IPS-11a (cell line): Measurements from ENCODE around the gene CDK6.

ENCODE experiments used
- H3K4me3 ChIP-seq: one replicate; pipeline ENCODE4 v1.5.1; 2013; ENCODE audit warnings: low read depth, low read length, control low read depth

The CDK6 gene

DNA sequence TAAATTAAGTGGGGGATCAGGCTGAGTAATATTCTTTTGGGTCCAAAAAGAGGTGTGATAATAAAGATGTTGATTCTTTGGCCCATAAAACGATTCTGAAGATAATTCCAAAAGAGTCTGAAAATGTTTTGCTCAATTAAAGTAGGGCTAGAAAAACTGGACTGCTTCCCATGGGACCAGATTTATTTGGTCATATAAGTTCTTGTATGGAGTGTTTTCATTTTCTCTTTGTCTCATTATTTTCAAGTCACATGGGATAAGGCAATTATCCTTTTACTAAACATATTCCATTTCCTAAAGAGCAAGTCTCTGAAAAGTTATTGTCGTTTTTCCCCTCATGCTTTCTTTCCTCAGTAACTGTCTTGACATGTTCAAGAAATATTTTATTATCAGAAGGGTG, 41.5 kb downstream of the CDK6 start:
- H3K4me3 ChIP-seq: no peak overlapping the region

DNA sequence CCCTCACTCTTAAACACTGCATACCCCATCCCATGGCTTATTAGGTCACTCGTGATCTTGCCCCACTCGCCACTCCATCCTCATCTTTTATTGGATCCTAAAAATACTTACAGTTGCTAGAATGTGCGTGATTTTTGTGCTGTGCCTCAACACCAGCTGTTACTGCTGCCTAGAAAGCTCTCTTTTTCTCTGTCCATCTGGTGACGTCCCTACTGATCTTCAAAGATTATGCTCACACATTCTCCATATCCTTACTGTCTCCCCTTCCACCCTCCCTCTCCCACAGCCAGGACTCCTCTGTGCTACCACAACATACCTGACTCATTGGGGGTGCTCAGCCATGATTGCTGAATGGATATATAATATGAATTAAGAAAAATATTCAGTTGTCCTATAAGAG, 42.0 kb downstream of the CDK6 start:
- H3K4me3 ChIP-seq: no peak overlapping the region

DNA sequence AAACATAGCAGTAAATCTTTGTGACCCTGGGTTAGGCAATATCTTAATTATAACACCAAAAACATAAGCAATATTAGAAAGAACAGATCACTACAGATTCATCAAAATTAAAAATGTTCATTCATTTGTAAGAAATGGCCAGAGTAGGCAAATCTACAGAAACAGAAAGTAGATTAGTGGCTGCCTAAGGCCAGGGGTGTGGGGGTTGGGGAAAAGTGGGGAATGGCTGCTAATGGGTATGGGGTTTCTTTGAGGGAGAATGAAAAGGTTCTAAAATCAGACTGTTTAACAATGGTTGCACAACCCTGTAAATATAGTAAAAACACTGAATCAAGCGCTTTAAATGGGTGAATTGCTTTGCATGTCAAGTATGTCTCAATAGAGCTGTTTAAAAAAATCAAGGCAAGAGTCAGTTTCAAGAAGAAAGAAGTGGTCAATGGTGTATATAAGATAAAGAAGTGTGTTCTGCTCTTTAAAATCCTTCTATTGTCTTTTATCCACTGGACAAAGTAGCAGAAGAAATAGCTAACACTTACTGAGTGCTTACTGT, 42.6 kb downstream of the CDK6 start:
- no peak overlapping the region for H3K4me3 ChIP-seq

DNA sequence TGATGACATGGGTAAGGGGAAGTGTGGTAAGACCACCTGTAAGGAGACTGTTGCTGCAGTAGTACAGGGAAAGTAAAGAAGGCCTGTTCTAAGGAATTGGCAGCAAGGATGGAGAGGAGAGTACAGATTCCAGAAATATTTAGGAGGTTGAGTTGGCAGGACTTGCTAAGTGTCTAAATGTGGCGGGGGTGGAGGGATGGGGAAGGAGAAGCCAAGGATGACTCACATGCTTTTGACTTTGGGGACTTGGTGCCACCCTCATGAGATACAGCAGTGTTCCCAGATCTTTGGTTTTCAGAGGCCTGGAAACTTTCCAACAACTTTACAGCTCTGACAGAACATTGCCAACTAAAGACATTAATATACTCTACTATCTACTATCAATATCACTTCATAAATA, 45.4 kb downstream of the CDK6 start:
- H3K4me3 ChIP-seq: no peak overlapping the region

DNA sequence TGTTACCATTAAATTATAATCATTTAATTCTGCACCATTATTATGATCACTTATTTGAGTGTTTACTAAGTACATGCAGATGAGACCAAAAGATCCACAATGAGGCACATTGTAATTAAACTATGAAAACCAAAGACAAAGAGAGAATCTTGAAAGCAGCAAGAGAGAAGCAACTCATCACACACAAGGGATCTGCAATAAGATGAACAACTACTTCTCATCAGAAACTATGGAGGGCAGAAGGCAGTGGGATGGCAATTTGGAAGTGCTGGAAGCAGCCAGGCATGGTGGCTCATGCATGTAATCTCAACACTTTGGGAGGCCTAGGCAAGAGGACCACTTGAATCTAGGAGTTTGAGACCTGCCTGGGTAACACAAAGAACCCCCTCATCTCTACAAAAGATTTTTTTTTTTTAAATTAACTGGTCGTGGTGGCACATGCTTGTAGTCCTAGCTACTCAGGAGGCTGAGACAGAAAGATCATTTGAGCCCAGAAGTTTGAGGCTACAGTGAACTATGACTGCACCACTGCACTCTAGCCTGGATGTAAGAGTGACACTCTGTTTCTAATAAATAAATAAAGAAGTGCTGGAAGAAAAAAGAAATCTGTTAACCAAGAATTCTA, 47.7 kb downstream of the CDK6 start:
- no peak overlapping the region for H3K4me3 ChIP-seq

DNA sequence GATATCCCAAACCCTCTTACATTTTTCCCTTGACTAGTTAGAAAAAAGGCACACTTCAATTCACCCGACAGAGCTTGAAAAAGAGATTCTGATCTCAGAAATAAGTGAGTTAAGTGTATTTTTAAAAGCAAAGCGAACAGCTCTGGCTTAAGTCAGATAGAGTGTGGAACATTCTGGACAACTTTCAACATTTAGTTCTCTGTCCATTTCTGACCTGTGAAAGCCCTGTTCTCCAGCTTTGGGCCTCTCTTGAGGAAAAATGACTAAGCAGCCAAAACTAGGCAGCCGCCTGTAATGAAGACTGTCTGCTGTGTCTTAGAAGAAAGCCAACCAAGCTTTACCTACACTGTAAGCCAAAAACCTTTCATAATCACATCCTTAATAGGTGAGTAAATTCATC, 50.5 kb downstream of the CDK6 start:
- no peak overlapping the region for H3K4me3 ChIP-seq

DNA sequence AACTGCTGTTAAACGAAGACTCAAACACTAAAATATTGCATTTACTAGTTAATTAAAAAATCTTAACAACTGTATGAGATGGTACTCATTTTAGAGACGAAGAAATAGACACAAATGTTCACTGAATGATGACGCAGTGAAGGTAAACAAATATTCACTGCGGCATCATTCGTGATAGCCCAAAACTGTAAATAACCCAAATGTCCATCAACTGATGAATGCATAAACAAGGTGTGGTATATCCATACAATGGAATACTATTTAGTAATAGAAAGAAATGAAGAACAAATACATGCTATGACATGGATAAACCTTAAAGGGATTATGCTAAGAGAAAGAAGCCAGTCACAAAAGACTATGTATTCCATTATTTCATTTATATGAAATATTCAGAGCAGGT, 51.4 kb downstream of the CDK6 start:
- no peak overlapping the region for H3K4me3 ChIP-seq

DNA sequence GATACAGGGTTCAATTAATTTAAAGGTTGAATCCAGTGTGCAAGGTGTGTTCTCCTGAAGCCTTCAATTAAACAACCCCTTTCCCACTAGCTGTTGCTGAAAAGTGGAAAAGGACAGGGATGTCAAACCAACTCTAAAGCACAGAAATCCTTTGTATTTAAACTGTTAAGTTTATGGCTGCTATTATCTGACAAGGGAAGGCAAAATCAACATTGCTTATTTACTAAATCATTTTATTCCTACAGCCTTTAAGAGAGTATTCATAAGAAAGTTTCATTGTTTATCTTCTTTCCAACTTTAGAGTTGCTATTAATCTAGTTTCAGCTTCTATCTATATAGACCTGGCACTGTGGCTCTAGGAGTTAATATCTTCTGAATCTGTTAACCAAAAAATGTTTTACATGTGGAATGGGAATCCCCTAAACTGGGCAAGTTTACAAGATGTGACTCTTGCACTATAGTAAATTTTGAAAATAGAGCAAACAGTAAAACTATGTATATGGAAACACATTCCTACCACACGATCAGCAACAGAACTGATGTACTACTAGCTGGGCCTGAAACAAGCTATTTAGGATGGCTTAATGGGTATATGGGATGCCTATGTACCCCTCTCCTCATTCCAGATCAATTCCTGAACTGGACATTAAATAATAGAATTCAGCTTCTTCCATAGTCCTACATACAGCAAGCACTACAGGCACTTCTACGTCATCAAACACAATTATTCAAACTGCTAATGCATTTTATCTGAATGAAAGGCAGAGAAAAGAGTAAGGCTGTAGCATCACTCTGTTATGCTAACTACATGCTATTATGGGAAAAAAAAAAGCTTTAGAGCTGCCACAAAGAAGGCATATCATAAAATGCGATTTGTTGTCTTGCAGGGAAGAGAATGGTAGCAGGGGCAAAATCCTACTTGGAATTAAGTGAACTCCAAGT, 52.8 kb downstream of the CDK6 start:
- H3K4me3 ChIP-seq: no peak overlapping the region

DNA sequence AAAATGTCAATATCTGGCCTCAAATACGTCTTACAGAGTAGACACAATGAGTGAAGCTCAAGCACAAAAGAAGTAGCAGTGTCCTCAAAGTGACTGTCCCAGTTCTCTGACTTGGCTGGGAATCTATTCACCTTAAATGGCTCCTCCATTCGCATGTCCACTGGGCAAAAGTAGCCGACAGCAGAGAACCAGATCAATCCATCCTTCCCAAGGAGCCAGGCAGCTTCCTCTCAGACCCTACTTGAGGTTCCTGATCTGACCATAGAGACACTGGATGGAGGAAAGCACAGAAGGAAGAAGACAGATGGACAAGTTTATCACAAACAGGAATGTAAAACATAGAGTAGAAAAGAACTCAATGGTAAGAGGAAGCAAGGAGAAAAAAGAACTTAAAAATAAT, 53.5 kb downstream of the CDK6 start:
- H3K4me3 ChIP-seq: no peak overlapping the region

DNA sequence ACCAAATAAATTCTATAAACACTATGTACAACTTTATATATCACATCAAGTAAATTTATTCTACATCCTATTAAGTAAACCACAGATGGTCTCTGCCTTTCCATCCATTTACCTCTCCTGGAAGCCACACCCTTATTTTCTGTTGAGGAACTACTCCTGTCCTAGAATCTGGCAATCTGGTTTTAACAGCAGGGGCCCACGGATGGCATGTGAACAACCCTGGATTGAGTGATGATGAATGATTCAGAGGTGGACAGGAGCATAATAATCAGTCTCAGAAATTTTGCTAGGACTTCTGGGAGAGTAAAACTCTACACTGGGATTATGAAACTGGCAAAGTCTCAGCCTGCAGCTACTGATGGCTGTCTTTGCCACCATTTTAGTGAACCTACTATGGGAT, 54.1 kb downstream of the CDK6 start:
- H3K4me3 ChIP-seq: no peak overlapping the region

DNA sequence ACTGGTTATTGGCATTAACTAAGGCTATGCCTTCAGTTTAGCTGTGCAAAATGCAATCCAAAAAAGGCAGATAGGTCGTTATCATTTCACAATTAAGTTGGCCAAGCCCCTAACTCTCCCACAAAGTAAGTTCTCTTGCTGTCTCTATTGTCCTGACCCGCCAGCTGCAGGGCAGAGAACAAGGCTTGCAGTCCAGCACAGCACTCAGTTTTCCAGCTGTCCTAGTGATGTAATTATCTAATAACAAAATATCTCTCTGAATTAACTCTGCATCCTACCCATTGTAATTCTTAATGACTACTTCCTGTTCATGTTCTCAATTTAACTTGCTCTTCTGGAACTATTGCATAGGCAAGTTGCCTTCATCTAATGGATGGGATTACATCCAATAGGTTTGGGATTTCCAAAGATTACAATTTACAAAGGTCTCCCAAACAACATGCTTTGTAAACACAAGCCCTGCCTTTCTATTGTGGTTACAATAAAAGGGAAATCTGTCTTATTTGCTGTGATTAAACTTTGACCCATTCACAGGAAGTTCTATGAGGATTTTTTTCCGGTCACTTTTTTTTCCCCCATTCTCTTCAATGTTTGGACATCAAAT, 55.2 kb downstream of the CDK6 start:
- H3K4me3 ChIP-seq: no peak overlapping the region

DNA sequence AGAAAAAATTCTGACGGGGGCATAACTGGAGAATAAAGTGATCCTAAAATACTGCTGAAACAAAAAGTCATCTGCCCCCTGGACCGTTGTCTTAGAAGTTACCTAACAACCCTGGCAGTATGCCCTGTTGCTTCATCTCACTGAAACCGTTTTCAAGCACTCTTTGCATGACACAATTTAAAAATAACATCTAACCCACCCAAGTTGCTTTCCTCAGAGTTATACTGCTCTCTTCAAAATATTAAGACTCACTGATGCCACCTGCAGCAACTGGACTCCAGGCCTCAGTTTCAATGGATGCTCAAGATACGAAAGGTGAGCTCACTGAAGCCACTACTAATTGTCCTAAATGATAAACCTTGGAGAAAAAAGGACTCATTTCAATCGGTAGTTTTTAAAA, 57.4 kb downstream of the CDK6 start:
- no peak overlapping the region for H3K4me3 ChIP-seq

DNA sequence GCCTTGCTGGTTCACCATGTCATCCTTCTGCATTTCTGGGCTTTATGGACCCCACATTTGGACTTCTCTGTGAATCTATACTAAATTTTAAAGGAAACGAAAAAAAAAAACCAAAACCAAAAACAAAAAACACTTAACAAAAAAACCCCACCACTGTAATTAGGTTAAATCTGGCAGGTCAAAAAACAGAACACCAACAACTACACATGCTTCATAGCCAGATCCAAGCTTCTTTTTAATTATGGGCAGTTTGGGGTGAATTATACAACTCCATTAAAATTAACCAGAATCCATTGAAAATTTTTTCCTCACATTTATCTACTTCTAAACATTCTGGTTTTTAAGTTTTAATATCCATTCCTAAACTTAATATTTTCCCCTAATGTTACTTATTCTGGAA, 58.4 kb downstream of the CDK6 start:
- H3K4me3 ChIP-seq: no peak overlapping the region

DNA sequence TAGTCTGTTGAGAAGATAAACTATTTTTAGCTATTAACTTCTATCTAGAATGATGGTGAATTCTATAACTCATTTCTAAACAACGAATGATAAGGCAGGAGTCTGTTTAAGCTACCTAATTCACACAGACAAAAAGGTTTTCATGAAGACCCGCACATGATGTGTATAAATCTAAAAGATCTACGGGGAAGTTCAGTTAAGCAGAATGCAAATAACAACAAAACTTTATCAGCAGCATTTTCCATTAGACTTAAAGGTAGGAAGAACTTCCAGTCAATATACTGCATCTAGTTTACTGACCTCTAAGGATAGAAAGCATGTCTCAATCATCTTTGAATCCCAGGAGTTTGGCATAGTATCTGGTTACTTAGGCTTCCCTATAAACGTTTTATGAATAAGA, 62.6 kb downstream of the CDK6 start:
- no peak overlapping the region for H3K4me3 ChIP-seq

DNA sequence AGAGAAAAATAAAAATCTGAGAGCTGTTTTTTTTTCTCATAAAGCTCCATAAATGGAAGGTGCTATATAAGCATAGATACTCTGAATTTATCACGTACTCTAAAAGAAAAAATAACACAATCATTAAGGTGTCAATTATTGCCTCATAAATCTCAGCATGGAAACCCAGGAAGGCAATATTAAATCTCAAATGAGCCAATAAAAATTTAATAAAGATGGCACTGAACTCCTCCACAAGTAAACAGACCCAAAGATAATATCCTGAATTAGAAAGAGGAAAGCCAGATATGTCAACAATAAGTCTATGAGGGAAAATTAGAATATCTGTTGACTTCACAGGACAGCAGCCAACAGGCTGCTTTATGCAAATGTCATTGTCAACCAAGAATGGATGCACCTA, 66.5 kb downstream of the CDK6 start:
- no peak overlapping the region for H3K4me3 ChIP-seq

DNA sequence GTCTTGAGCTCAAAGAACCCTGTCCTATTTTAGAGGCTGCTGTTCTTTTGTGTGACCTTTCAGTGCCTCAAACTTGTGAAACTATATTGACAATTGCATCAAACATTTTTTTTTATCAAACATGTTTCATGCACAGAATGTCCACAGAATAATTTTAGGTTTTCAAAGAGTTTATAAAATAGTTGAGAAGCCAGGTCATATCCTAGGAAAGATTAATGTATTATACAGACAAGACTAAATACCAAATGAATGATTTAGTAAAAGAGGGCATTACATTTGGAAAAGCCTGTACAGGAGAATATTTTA, 67.0 kb downstream of the CDK6 start:
- no peak overlapping the region for H3K4me3 ChIP-seq

DNA sequence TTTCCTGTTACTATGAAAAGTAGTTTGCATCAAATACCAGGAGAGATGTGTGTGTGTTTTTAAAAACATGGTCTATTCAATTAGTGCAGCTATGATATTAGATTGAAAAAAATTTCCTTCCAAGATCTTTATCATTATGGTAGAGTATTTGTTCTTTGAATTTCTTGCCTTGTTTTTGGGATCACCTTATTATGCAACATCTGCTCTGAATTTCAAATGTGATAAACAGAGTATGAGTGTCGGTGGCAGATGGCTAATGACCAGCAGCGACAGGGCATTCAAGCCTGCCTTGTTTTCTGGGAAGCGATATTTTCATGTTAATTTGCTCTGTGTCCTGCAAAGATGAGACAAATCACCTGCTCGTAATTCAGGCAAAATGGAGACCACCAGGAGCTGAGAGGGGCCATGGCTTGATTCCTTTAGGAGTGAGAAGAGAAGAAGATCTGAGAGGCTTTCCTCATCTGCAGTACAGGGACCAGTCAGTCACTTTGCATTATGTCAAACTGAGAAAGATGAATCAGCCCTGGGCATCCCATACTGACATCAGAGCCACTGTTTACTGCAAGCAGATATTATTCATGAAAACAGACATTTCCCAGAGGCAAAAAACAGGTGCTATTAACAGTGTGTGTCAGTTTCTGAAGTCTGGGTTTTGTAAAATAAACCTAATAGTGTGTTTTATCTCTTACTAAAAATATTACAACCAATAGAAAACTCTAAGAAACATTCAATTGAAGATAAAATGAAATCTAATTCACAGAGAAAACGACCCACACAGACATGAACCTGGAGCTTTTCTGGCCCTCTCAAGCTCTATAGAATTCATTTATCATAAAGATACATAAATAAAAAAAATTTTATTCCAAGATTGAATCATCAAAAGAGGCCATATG, 67.6 kb downstream of the CDK6 start:
- no peak overlapping the region for H3K4me3 ChIP-seq

DNA sequence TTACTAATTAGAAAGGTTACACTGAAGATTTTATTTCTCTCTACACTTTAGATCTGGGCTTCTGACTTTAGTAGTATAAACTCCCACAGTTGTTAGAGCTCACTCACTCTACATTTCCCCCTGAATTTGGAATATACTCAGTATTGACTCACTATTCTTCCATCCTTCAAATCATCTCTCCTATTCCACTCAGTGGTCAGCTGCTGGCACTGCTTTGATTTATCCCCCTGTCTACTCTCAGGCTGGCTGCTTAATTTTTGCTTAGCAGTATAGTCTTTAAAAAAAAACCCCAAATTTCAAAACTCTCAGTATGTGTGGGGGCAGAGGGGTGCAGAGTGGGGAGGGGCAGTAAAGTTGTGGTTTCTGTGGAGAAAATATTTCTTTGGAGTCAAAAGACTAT, 68.9 kb downstream of the CDK6 start:
- H3K4me3 ChIP-seq: no peak overlapping the region

DNA sequence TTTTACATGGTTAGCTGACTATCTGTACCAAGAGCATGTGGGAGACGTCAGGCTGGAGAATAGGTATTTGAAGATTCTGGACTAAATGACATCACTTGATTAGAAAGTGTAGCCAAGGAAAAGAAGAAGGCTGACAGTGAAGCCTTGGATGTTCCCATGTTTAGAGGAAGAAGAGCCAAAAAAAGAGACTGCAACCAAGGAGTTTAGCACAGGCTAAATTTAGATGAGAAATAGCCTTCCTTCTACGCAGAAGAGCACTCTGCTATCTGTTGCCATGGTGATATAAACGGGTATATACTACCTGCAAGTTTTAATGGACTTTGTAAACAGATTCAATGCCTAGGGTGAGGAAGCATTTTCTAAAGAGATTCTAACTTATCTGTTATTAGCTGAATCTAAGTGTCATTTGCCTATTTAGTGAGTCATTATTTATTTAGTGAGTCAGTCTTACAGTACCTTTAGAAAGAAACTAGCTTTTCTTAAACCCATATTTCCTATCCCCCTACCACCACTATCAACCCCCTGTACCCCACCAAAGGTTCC, 69.8 kb downstream of the CDK6 start:
- no peak overlapping the region for H3K4me3 ChIP-seq

DNA sequence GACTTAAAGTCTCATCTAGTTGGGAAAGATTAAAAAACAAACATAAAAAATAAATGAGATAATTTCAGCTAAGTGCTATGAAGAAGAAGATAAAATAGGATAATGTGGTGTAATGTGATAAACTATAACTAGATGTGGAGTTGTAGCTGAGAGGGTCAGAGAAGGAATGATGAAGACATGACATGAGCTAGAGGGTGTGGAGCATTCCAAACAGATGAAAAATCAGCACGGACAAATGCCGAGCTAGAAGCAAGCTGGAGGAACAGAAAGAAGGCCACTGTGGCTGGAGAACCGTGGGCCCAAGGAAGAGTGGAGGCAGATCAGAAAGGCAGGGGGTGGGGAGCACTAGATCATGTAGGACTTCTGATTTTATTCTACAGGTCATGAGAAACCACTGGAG, 70.6 kb downstream of the CDK6 start:
- no peak overlapping the region for H3K4me3 ChIP-seq
